HepG2 (cell line): ENCODE measurements around the gene TBC1D22A. TPM values are rescaled to one million over a fixed set of nuclear protein-coding genes. Genes with fewer than 3 reads are reported as not detected.

Experiments
- ATAC-seq: fragments of 200-7000 bp; cut with Tn5 transposase; 3 replicates; pipeline ENCODE4 v1.9.1; 2020; ENCODE audit warnings: mild to moderate bottlenecking, moderate library complexity
- BruUV-seq: library from RNA; stranded (reverse); fragments of 400-500 nt; replicated peaks from 2 replicates; lab custom pipeline; 2021; lab: Mats Ljungman, UMichigan
- CTCF ChIA-PET: fragments of 300-600 bp; formaldehyde crosslinking; extraction: SDS; loops from one replicate; lab custom pipeline; 2021; ENCODE audit warnings: low total read pairs, inconsistent platforms, low intra/inter-chr PET ratio; lab: Yijun Ruan, JAX
- POLR2A ChIA-PET: fragments of 350-600 bp; sonication (Branson Sonifier 250); formaldehyde crosslinking; loops from one replicate; lab custom pipeline; 2020; ENCODE audit warnings: antibody characterized with exemption, inconsistent platforms; lab: Yijun Ruan, JAX
- DNase-seq: peaks from one replicate; pipeline ENCODE4 v3.0.0-alpha.2; 2015; ENCODE audit warnings: low spot score
- FAIRE-seq: peaks from 3 replicates; lab custom pipeline; 2011; peaks lifted over from hg19 to GRCh38; lab: Jason Lieb, UNC
- H2AFZ ChIP-seq: one replicate; pipeline ENCODE4 v1.6.1; 2011; ENCODE audit warnings: low read length, inconsistent platforms
- H3K27ac ChIP-seq: fragments of 300-600 bp; 3 replicates; pipeline ENCODE4 v1.8.0; 2011; ENCODE audit warnings: mixed run types, mild to moderate bottlenecking, mixed read lengths, low read length, inconsistent platforms; ENCODE audit not compliant: insufficient read depth; ENCODE audit errors: extremely low read length
- H3K27me3 ChIP-seq, 2 experiments: fragments of 200-600 bp in 1 of 2; 2 replicates in 1 of 2; 3 replicates in 1 of 2; pipeline versions ENCODE4 v1.6.0 to v1.8.0; 2011; ENCODE audit warnings: low read length in 2 of 2, mild to moderate bottlenecking in 2 of 2, moderate library complexity in 2 of 2, inconsistent platforms in 1 of 2; ENCODE audit not compliant: insufficient read depth in 2 of 2, control insufficient read depth in 1 of 2
- H3K36me3 ChIP-seq, 2 experiments: fragments of 200-600 bp in 1 of 2; replicated peaks in 1 of 2; 2 replicates in 1 of 2; 3 replicates in 1 of 2; pipeline versions ENCODE4 v1.5.1 to v1.8.0; 2011; ENCODE audit warnings: low read length in 2 of 2, inconsistent platforms in 1 of 2; ENCODE audit not compliant: insufficient read depth in 2 of 2, control insufficient read depth in 1 of 2
- H3K4me1 ChIP-seq: 2 replicates; pipeline ENCODE4 v1.5.1; 2012; ENCODE audit warnings: low read length, inconsistent platforms; ENCODE audit not compliant: insufficient read depth
- H3K4me2 ChIP-seq: 2 replicates; pipeline ENCODE4 v1.6.0; 2011; ENCODE audit warnings: low read depth, low read length, inconsistent platforms
- H3K4me3 ChIP-seq, 3 experiments: fragments of 200-600 bp in 1 of 3; sonication (generic), shearing (Covaris generic) in 1 of 3; replicated peaks in 1 of 3; 2 replicates each; pipeline ENCODE4 v1.5.1; 2011 to 2016; ENCODE audit warnings: low read length in 3 of 3, inconsistent platforms in 2 of 3, low read depth in 2 of 3, mild to moderate bottlenecking in 2 of 3, control low read depth in 1 of 3, mixed read lengths in 1 of 3; ENCODE audit not compliant: insufficient read depth in 1 of 3
- H3K79me2 ChIP-seq: one replicate; pipeline ENCODE4 v1.6.1; 2011; ENCODE audit warnings: low read length, inconsistent platforms; ENCODE audit not compliant: insufficient read depth
- H3K9ac ChIP-seq: 2 replicates; pipeline ENCODE4 v1.6.0; 2011; ENCODE audit warnings: mild to moderate bottlenecking, low read depth, low read length, inconsistent platforms; ENCODE audit not compliant: insufficient read depth
- H3K9me3 ChIP-seq: 2 replicates; pipeline ENCODE4 v1.5.1; 2012; ENCODE audit warnings: mild to moderate bottlenecking, low read length
- H4K20me1 ChIP-seq: 2 replicates; pipeline ENCODE4 v1.6.0; 2011; ENCODE audit warnings: inconsistent platforms, mild to moderate bottlenecking, low read length, moderate library complexity; ENCODE audit not compliant: insufficient read depth
- NRL ChIP-seq: sonication (generic); formaldehyde crosslinking; IDR thresholded peaks from 2 replicates; pipeline ENCODE4 v1.5.0; 2020; ENCODE audit warnings: missing genetic modification reagents, mild to moderate bottlenecking, moderate library complexity, borderline replicate concordance
- PPARG ChIP-seq: conservative IDR thresholded peaks from 2 replicates; pipeline ENCODE4 v1.6.1; 2016; ENCODE audit warnings: missing biosample characterization, missing genetic modification reagents
- PTBP1 ChIP-seq: fragments of 200-400 bp; formaldehyde crosslinking; IDR thresholded peaks from 2 replicates; pipeline ENCODE4 v1.6.1; 2018; ENCODE audit warnings: low read length, low read depth; ENCODE audit not compliant: poor library complexity, severe bottlenecking
- SRSF4 ChIP-seq: fragments of 200-400 bp; formaldehyde crosslinking; IDR thresholded peaks from one replicate; pipeline ENCODE4 v1.6.1; 2018; ENCODE audit warnings: mild to moderate bottlenecking, low read depth, low read length, moderate library complexity; ENCODE audit not compliant: poor library complexity, severe bottlenecking
- ZNF687 ChIP-seq: sonication (generic); formaldehyde crosslinking; IDR thresholded peaks from 2 replicates; pipeline ENCODE4 v1.5.1; 2020; ENCODE audit warnings: mild to moderate bottlenecking, missing genetic modification reagents, moderate library complexity
- ZNF816 ChIP-seq: sonication (generic); formaldehyde crosslinking; IDR thresholded peaks from 2 replicates; pipeline ENCODE4 v1.8.0; 2022; ENCODE audit warnings: missing genetic modification reagents, mild to moderate bottlenecking, borderline replicate concordance
- ZNF83 ChIP-seq: sonication (generic); formaldehyde crosslinking; IDR thresholded peaks from 2 replicates; pipeline ENCODE4 v1.4.0; 2020; ENCODE audit warnings: missing genetic modification reagents, mild to moderate bottlenecking, borderline replicate concordance
- WGBS: methylation state at CpG from one replicate; pipeline ENCODE4 v1.1.6; 2017; ENCODE audit warnings: low lambda C conversion rate; 5-methylcytosine and 5-hydroxymethylcytosine counted together
- in situ Hi-C: cut with HindIII; loops from 2 replicates; pipeline ENCODE4 v1.10.0; 2017; ENCODE audit warnings: low pct_unique_long_range_greater_than_20kb; ENCODE audit not compliant: extremely low pct_ligation_motif_present
- intact Hi-C: fragments of 100-400 bp; cut with micrococcal nuclease; formaldehyde crosslinking; loops from one replicate; pipeline ENCODE4 v1.10.0; 2022; ENCODE audit not compliant: unreplicated experiment
- polyA plus RNA-seq, 8 experiments: library from polyadenylated mRNA; depleted of rRNA in 3 of 8; stranded (reverse) in 7 of 8; unstranded in 1 of 8; fragments of >200 nt; fragmentation: Illumina TruSeq in 4 of 8; extraction: Trizol in 4 of 8; gene quantifications; 2 replicates each; pipeline versions ENCODE4 v1.2.1 to v1.2.3, GENCODE V29; 2011 to 2016; ENCODE audit warnings: low read depth in 4 of 8, missing spikeins in 1 of 8, mixed read lengths in 1 of 8; ENCODE audit not compliant: insufficient read depth in 1 of 8
- total RNA-seq, 5 experiments: library from RNA; depleted of rRNA; stranded (reverse); fragments of >200 nt; fragmentation: Illumina TruSeq; extraction: Trizol; gene quantifications; 2 replicates each; pipeline ENCODE4 v1.2.3, GENCODE V29; 2016; ENCODE audit warnings: low read depth in 1 of 5

TBC1D22A gene
- total and polyA plus RNA-seq, 2 of the 13 experiments (the other 11 are each of a cell fraction or from before 2014, with no cell fraction given): 17.3 to 18.0 TPM

GRCh38 chr22:46969961-46970360 lies 207.5 kb downstream of the TBC1D22A start (continued):
- TF ChIP-seq ZNF687 (CRISPR knock-in tag): no peak
- no peak for TF ChIP-seq PTBP1
- no peak for TF ChIP-seq NRL (CRISPR knock-in tag)
- no peak for TF ChIP-seq ZNF816

- DNase-seq: no peak
- BruUV-seq: no TSS peak
- Histone ChIP-seq H3K27ac (peak overlapping the region; percentile 18), H3K9me3 (no peaks in the 10 kb centered on the region), H3K4me3 (no peak overlapping the region), H3K4me2 (no peak overlapping the region), H3K4me1 (peaks cover 13% of the 10 kb centered on the region), H3K9ac (no peak overlapping the region), H3K27me3 (no peaks in the 10 kb centered on the region), H4K20me1 (peaks cover 2% of the 10 kb centered on the region; the same call in 1 of the 2 replicates), H3K36me3 (peaks cover 9 to 15% of the 10 kb centered on the region in 2 experiments; a peak in 4 of 5 replicates), H3K79me2 (no peaks in the 10 kb centered on the region), H2AFZ (no peak overlapping the region)
- in situ Hi-C loops (no loop called here), intact Hi-C loops (no loop called here)
- FAIRE-seq: no peak
- TF ChIP-seq ZNF83 (CRISPR knock-in tag) (no peak), PPARG (CRISPR knock-in tag) (no peak), SRSF4 (no peak)
- peak; percentile 62 for ATAC-seq
- ChIA-PET CTCF (no interaction called here), POLR2A (no interaction called here)
- 94% methylated on average over 10 of the region's 13 CpGs for WGBS
These were observed 208.1 kb downstream of the TBC1D22A start for GRCh38 chr22:46970411-46971098.
